ENCODE data around the gene BCL6B.

Gene BCL6B

DNA sequence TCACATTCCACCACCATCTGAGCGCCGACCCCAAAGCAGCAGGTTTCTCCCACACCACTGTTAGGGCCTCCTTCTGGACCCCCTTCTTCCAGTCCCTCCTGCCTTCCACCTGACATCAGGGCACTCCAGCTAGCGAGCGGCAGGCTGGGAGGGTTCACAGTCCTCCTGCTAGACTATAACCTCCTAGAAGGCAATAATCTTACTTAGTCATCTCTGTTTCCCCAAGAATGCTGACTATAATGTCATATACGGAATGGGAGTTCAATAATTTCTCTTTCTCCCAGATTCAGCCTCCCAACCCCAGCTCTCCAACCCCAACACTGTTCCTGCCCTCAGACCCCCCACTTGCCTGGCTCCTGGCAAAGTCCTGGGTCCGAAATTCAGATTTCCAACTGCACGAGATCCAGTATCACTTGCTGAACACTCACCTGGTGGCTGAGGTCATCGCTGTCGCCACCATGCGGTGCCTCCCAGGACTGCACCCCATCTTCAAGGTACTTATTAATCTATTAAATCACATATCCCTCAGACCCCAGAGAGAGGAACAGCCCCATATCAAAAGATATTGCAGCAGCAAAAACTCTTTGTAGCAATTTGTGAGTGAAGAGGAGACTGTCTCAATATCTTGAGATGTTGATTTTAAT, 21.4 kb upstream of the BCL6B start:
- DNase-seq (ENCODE audit: low read depth): peak; percentile 40
- no peak overlapping the region for H3K4me3 ChIP-seq (ENCODE audit: low read depth, low read length)
- TF ChIP-seq, protein P1, sequence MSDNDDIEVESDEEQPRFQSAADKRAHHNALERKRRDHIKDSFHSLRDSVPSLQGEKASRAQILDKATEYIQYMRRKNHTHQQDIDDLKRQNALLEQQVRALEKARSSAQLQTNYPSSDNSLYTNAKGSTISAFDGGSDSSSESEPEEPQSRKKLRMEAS (IDR thresholded peaks at IDR 0.05; ENCODE audit: low read depth, low read length): no peak
- TF ChIP-seq, protein P2, sequence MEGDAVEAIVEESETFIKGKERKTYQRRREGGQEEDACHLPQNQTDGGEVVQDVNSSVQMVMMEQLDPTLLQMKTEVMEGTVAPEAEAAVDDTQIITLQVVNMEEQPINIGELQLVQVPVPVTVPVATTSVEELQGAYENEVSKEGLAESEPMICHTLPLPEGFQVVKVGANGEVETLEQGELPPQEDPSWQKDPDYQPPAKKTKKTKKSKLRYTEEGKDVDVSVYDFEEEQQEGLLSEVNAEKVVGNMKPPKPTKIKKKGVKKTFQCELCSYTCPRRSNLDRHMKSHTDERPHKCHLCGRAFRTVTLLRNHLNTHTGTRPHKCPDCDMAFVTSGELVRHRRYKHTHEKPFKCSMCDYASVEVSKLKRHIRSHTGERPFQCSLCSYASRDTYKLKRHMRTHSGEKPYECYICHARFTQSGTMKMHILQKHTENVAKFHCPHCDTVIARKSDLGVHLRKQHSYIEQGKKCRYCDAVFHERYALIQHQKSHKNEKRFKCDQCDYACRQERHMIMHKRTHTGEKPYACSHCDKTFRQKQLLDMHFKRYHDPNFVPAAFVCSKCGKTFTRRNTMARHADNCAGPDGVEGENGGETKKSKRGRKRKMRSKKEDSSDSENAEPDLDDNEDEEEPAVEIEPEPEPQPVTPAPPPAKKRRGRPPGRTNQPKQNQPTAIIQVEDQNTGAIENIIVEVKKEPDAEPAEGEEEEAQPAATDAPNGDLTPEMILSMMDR (IDR thresholded peaks at IDR 0.05; ENCODE audit: low read depth, low read length): peak; percentile 53

DNA sequence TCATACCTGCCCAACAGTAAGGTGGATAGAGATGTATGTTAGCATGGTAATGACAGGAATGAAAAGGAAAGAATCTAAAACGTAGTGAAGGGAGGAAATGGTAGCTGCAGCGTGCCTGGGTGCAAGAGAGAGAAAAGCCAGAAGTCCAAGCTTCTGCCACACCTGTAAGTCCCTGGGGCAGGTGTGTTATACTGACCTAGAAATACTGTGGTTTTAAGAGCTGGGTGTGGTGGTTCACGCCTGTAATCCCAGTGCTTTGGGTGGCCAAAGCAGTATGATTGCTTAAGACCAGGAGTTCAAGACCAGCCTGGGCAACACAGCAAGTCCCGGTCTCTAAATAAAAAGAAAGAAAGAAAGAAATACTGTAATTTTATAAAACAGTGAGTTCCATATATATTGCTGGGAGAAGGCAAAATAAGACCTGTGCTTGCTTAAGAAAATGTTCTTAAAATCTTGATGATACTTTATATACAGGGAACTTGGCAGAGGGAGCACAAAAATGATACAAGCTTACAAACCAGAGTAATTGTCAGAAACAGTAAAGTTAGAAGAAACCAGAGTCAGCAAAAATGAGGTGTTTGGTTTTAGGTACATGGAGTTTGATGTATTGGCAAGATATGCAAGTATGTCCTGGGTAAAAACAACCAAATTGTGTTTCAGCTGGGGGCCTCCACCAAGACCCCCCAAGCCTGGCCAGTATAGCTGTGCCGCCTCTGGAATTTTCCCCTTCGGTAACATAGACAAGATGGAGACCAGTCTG, 20.4 kb upstream of the BCL6B start:
- H3K4me3 ChIP-seq (ENCODE audit: low read depth, low read length): no peak overlapping the region
- TF ChIP-seq, protein P2 (IDR thresholded peaks at IDR 0.05; ENCODE audit: low read depth, low read length): no peak
- TF ChIP-seq POLR2A (IDR thresholded peaks at IDR 0.05; ENCODE audit: extremely low read depth, insufficient read length) (no peak), MYC (IDR thresholded peaks at IDR 0.05; ENCODE audit: low read depth, low read length) (no peak)
- TF ChIP-seq, protein P1 (IDR thresholded peaks at IDR 0.05; ENCODE audit: low read depth, low read length): no peak
- no peak for DNase-seq (ENCODE audit: low read depth)

DNA sequence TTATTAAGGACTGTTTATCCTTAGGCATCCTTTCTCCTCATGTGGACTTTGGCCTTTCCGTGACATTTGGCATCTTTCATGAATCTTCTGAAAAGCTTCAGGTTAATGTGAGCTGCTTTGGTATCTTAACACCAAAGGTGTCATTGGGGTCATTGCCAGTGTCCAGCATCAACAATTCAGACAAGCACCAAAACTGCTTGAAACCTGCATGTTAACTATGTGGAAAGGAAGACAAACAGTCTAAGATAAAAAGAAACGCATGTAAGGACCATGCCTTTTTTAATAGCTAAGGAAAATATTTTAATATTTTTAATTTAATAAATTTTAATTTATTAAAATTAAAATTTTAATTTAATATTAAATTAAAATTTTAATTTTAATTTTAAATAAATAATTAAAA, 19.1 kb upstream of the BCL6B start:
- DNase-seq (ENCODE audit: low read depth): no peak
- H3K4me3 ChIP-seq (ENCODE audit: low read depth, low read length): no peak overlapping the region
- no peak for TF ChIP-seq POLR2A (IDR thresholded peaks at IDR 0.05; ENCODE audit: extremely low read depth, insufficient read length)
- TF ChIP-seq MYC (IDR thresholded peaks at IDR 0.05; ENCODE audit: low read depth, low read length): no peak
- TF ChIP-seq, protein P1 (IDR thresholded peaks at IDR 0.05; ENCODE audit: low read depth, low read length): no peak
- TF ChIP-seq, protein P2 (IDR thresholded peaks at IDR 0.05; ENCODE audit: low read depth, low read length): no peak

DNA sequence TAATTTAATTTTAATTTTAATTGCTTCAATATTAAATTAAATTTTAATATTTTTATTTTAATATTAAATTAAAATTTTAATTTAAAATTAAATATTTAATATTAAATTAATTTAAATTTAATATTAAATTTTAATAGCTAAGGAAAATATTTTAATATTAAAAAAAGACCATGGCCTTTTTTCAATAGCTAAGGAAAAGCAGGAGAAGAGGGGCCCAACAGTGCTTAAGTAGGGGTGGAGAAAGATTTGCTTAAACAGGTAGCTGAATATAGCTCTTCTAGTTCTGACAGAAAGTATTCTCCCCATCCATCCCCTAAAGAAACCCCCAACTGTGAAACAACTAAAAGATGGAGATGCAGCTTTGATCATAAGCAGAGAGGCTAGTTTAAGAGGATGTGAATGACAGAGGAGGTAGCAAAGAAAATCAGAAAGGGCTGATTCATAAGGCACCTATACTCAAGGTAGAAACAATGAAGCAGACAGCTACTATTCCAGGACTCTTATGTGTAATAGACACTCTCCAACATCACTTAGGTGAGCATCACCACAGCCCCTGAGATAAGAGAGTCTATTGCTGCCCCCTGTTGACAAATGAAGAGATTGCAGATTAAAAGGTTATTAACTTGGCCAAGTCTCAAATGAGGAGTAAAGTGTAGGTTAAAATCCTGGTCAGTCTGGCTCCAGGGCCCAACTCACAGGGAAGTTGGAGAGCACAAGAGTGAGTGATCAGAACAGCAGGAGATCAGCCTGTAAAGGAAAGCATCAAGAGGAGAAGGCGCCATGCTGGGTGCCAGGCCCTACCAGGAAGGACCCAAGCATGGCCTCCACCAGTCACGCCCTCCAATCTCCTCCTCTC, 18.2 kb upstream of the BCL6B start:
- no peak overlapping the region for H3K4me3 ChIP-seq (ENCODE audit: low read depth, low read length)
- TF ChIP-seq, protein P2 (IDR thresholded peaks at IDR 0.05; ENCODE audit: low read depth, low read length): peak; percentile 40
- TF ChIP-seq, protein P1 (IDR thresholded peaks at IDR 0.05; ENCODE audit: low read depth, low read length): no peak
- no peak for TF ChIP-seq MYC (IDR thresholded peaks at IDR 0.05; ENCODE audit: low read depth, low read length)
- peak; percentile 72 for DNase-seq (ENCODE audit: low read depth)

DNA sequence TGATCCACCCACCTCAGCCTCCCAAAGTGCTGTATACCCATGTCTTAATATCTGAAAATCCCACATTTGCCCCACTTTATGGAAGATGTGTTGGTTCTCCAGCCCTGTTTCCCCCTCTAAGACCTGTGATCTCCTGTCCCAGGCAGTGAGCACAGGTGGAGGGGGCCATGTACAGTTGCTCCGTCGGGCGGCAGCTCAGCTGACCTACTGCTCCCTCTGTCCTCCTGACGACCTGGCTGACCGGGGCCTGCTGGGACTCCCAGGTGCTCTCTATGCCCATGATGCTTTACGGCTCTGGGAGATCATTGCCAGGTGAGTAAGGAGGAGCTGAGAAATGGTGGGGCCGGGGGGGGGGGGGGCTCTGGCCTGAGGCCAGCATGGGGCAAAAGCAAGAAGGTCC, 17.1 kb upstream of the BCL6B start:
- TF ChIP-seq, protein P2 (IDR thresholded peaks at IDR 0.05; ENCODE audit: low read depth, low read length): no peak
- no peak for DNase-seq (ENCODE audit: low read depth)
- H3K4me3 ChIP-seq (ENCODE audit: low read depth, low read length): no peak overlapping the region

Data from NB4 (cell line).